ENCODE results near the gene UACA.

- no peak for TF ChIP-seq TAF1 (IDR thresholded peaks at IDR 0.05; ENCODE audit: borderline replicate concordance, low read depth, low read length)
- no peak for TF ChIP-seq EZH2phosphoT487 (IDR thresholded peaks at IDR 0.05; ENCODE audit: borderline replicate concordance, low read depth)
- TF ChIP-seq GABPA (IDR thresholded peaks at IDR 0.05; ENCODE audit: low read depth) = no peak
- TF ChIP-seq CTCF (IDR thresholded peaks at IDR 0.05) = no peak
- TF ChIP-seq EP300 (IDR thresholded peaks at IDR 0.05; ENCODE audit: borderline replicate concordance in 1 of 2, low read depth in 1 of 2, low read length in 1 of 2) = no peak
- no peak for TF ChIP-seq FOXJ3 (CRISPR knock-in tag; IDR thresholded peaks at IDR 0.05)
- TF ChIP-seq CHD2 (IDR thresholded peaks at IDR 0.05; ENCODE audit: low read length, partially characterized antibody) = no peak
- no peak for TF ChIP-seq SMC3 (IDR thresholded peaks at IDR 0.05; ENCODE audit: low read depth, low read length)
- TF ChIP-seq REST (IDR thresholded peaks at IDR 0.05; ENCODE audit: low read depth, low read length) = no peak
Measured at GRCh38 chr15:70714015-70714414, 49.3 kb downstream of the UACA start.

Data from SK-N-SH (cell line).